HepG2 (cell line): ENCODE measurements around the gene COX4I1. TPM values are rescaled to one million over a fixed set of nuclear protein-coding genes. Genes with fewer than 3 reads are reported as not detected.
A peak's percentile ranks its signal among the peaks of the same experiment; 100 is the strongest.

Experiments
- ATAC-seq: fragments of 200-7000 bp; cut with Tn5 transposase; 3 replicates; pipeline ENCODE4 v1.9.1; 2020; ENCODE audit warnings: mild to moderate bottlenecking, moderate library complexity
- BruUV-seq: library from RNA; stranded (reverse); fragments of 400-500 nt; replicated peaks from 2 replicates; lab custom pipeline; 2021; lab: Mats Ljungman, UMichigan
- CTCF ChIA-PET: fragments of 300-600 bp; formaldehyde crosslinking; extraction: SDS; loops from one replicate; lab custom pipeline; 2021; ENCODE audit warnings: low total read pairs, inconsistent platforms, low intra/inter-chr PET ratio; lab: Yijun Ruan, JAX
- POLR2A ChIA-PET: fragments of 350-600 bp; sonication (Branson Sonifier 250); formaldehyde crosslinking; loops from one replicate; lab custom pipeline; 2020; ENCODE audit warnings: antibody characterized with exemption, inconsistent platforms; lab: Yijun Ruan, JAX
- DNase-seq: peaks from one replicate; pipeline ENCODE4 v3.0.0-alpha.2; 2015; ENCODE audit warnings: low spot score
- FAIRE-seq: peaks from 3 replicates; lab custom pipeline; 2011; peaks lifted over from hg19 to GRCh38; lab: Jason Lieb, UNC
- H2AFZ ChIP-seq: one replicate; pipeline ENCODE4 v1.6.1; 2011; ENCODE audit warnings: low read length, inconsistent platforms
- H3K27ac ChIP-seq: fragments of 300-600 bp; 3 replicates; pipeline ENCODE4 v1.8.0; 2011; ENCODE audit warnings: mixed run types, mild to moderate bottlenecking, mixed read lengths, low read length, inconsistent platforms; ENCODE audit not compliant: insufficient read depth; ENCODE audit errors: extremely low read length
- H3K27me3 ChIP-seq, 2 experiments: fragments of 200-600 bp in 1 of 2; 2 replicates in 1 of 2; 3 replicates in 1 of 2; pipeline versions ENCODE4 v1.6.0 to v1.8.0; 2011; ENCODE audit warnings: low read length in 2 of 2, mild to moderate bottlenecking in 2 of 2, moderate library complexity in 2 of 2, inconsistent platforms in 1 of 2; ENCODE audit not compliant: insufficient read depth in 2 of 2, control insufficient read depth in 1 of 2
- H3K36me3 ChIP-seq, 2 experiments: fragments of 200-600 bp in 1 of 2; replicated peaks in 1 of 2; 2 replicates in 1 of 2; 3 replicates in 1 of 2; pipeline versions ENCODE4 v1.5.1 to v1.8.0; 2011; ENCODE audit warnings: low read length in 2 of 2, inconsistent platforms in 1 of 2; ENCODE audit not compliant: insufficient read depth in 2 of 2, control insufficient read depth in 1 of 2
- H3K4me1 ChIP-seq: 2 replicates; pipeline ENCODE4 v1.5.1; 2012; ENCODE audit warnings: low read length, inconsistent platforms; ENCODE audit not compliant: insufficient read depth
- H3K4me2 ChIP-seq: 2 replicates; pipeline ENCODE4 v1.6.0; 2011; ENCODE audit warnings: low read depth, low read length, inconsistent platforms
- H3K4me3 ChIP-seq, 3 experiments: fragments of 200-600 bp in 1 of 3; sonication (generic), shearing (Covaris generic) in 1 of 3; replicated peaks in 1 of 3; 2 replicates each; pipeline ENCODE4 v1.5.1; 2011 to 2016; ENCODE audit warnings: low read length in 3 of 3, inconsistent platforms in 2 of 3, low read depth in 2 of 3, mild to moderate bottlenecking in 2 of 3, control low read depth in 1 of 3, mixed read lengths in 1 of 3; ENCODE audit not compliant: insufficient read depth in 1 of 3
- H3K79me2 ChIP-seq: one replicate; pipeline ENCODE4 v1.6.1; 2011; ENCODE audit warnings: low read length, inconsistent platforms; ENCODE audit not compliant: insufficient read depth
- H3K9ac ChIP-seq: 2 replicates; pipeline ENCODE4 v1.6.0; 2011; ENCODE audit warnings: mild to moderate bottlenecking, low read depth, low read length, inconsistent platforms; ENCODE audit not compliant: insufficient read depth
- H3K9me3 ChIP-seq: 2 replicates; pipeline ENCODE4 v1.5.1; 2012; ENCODE audit warnings: mild to moderate bottlenecking, low read length
- H4K20me1 ChIP-seq: 2 replicates; pipeline ENCODE4 v1.6.0; 2011; ENCODE audit warnings: inconsistent platforms, mild to moderate bottlenecking, low read length, moderate library complexity; ENCODE audit not compliant: insufficient read depth
- BCL3 ChIP-seq: sonication (generic); formaldehyde crosslinking; IDR thresholded peaks from 2 replicates; pipeline ENCODE4 v1.5.1; 2020; ENCODE audit warnings: mild to moderate bottlenecking, missing genetic modification reagents, moderate library complexity
- CENPX ChIP-seq: sonication (generic); formaldehyde crosslinking; IDR thresholded peaks from 2 replicates; pipeline ENCODE4 v1.9.0; 2021; ENCODE audit warnings: mild to moderate bottlenecking, missing genetic modification reagents, moderate library complexity
- DZIP1 ChIP-seq: sonication (generic); formaldehyde crosslinking; IDR thresholded peaks from 2 replicates; pipeline ENCODE4 v1.5.0; 2020; ENCODE audit warnings: mild to moderate bottlenecking, missing genetic modification reagents
- FOXA3 ChIP-seq: IDR thresholded peaks from 2 replicates; pipeline ENCODE4 v1.6.1; 2016; ENCODE audit warnings: missing genetic modification reagents, missing compliant biosample characterization
- FOXP1 ChIP-seq, 2 experiments: fragments of 450-650 bp in 1 of 2; IDR thresholded peaks; 2 replicates each; pipeline ENCODE4 v1.6.1; 2017 to 2018; ENCODE audit warnings: antibody characterized with exemption in 1 of 2
- MAFF ChIP-seq: IDR thresholded peaks from 2 replicates; pipeline ENCODE4 v1.6.1; 2011; ENCODE audit warnings: low read depth, low read length, improper control_type of control experiment
- NFIC ChIP-seq: IDR thresholded peaks from 2 replicates; pipeline ENCODE4 v1.6.1; 2012; ENCODE audit warnings: mild to moderate bottlenecking, low read length, inconsistent platforms
- NFRKB ChIP-seq: fragments of 450-650 bp; IDR thresholded peaks from 2 replicates; pipeline ENCODE4 v1.6.1; 2017
- POGZ ChIP-seq: sonication (generic); formaldehyde crosslinking; IDR thresholded peaks from 2 replicates; pipeline ENCODE4 v1.4.0; 2020; ENCODE audit warnings: mild to moderate bottlenecking, missing genetic modification reagents
- ZNF234 ChIP-seq: sonication (generic); formaldehyde crosslinking; conservative IDR thresholded peaks from 2 replicates; pipeline ENCODE4 v1.5.1; 2020; ENCODE audit warnings: mild to moderate bottlenecking, missing genetic modification reagents
- ZNF432 ChIP-seq: sonication (generic); formaldehyde crosslinking; IDR thresholded peaks from 2 replicates; pipeline ENCODE4 v1.5.0; 2020; ENCODE audit warnings: missing genetic modification reagents, mild to moderate bottlenecking, borderline replicate concordance
- ZNF549 ChIP-seq: sonication (generic); formaldehyde crosslinking; IDR thresholded peaks from 2 replicates; pipeline ENCODE4 v1.5.0; 2020; ENCODE audit warnings: missing genetic modification reagents
- ZNF550 ChIP-seq: sonication (generic); formaldehyde crosslinking; IDR thresholded peaks from 2 replicates; pipeline ENCODE4 v1.4.0; 2020; ENCODE audit warnings: mild to moderate bottlenecking, missing genetic modification reagents, borderline replicate concordance
- ZNF552 ChIP-seq: sonication (generic); formaldehyde crosslinking; IDR thresholded peaks from 2 replicates; pipeline ENCODE4 v1.9.0; 2022; ENCODE audit warnings: missing genetic modification reagents, mild to moderate bottlenecking, borderline replicate concordance
- ZNF670 ChIP-seq: sonication (generic); formaldehyde crosslinking; IDR thresholded peaks from 2 replicates; pipeline ENCODE4 v1.8.0; 2022; ENCODE audit warnings: mild to moderate bottlenecking, missing genetic modification reagents, borderline replicate concordance
- ZNF703 ChIP-seq: sonication (generic); formaldehyde crosslinking; IDR thresholded peaks from 2 replicates; pipeline ENCODE4 v1.5.1; 2020; ENCODE audit warnings: missing genetic modification reagents, mild to moderate bottlenecking, moderate library complexity, borderline replicate concordance
- ZNF776 ChIP-seq: sonication (generic); formaldehyde crosslinking; IDR thresholded peaks from 2 replicates; pipeline ENCODE4 v1.4.0; 2020; ENCODE audit warnings: mild to moderate bottlenecking, missing genetic modification reagents
- ZNF841 ChIP-seq: sonication (generic); formaldehyde crosslinking; IDR thresholded peaks from 2 replicates; pipeline ENCODE4 v1.8.1; 2023; ENCODE audit warnings: missing genetic modification reagents, borderline replicate concordance
- ZNF850 ChIP-seq: sonication (generic); formaldehyde crosslinking; conservative IDR thresholded peaks from 2 replicates; pipeline ENCODE4 v1.9.0; 2021; ENCODE audit warnings: mild to moderate bottlenecking, missing genetic modification reagents
- ZSCAN12 ChIP-seq: sonication (generic); formaldehyde crosslinking; IDR thresholded peaks from 2 replicates; pipeline ENCODE4 v1.9.0; 2021; ENCODE audit warnings: mild to moderate bottlenecking, missing genetic modification reagents
- WGBS: methylation state at CpG from one replicate; pipeline ENCODE4 v1.1.6; 2017; ENCODE audit warnings: low lambda C conversion rate; 5-methylcytosine and 5-hydroxymethylcytosine counted together
- in situ Hi-C: cut with HindIII; loops from 2 replicates; pipeline ENCODE4 v1.10.0; 2017; ENCODE audit warnings: low pct_unique_long_range_greater_than_20kb; ENCODE audit not compliant: extremely low pct_ligation_motif_present
- intact Hi-C: fragments of 100-400 bp; cut with micrococcal nuclease; formaldehyde crosslinking; loops from one replicate; pipeline ENCODE4 v1.10.0; 2022; ENCODE audit not compliant: unreplicated experiment
- polyA plus RNA-seq, 8 experiments: library from polyadenylated mRNA; depleted of rRNA in 3 of 8; stranded (reverse) in 7 of 8; unstranded in 1 of 8; fragments of >200 nt; fragmentation: Illumina TruSeq in 4 of 8; extraction: Trizol in 4 of 8; gene quantifications; 2 replicates each; pipeline versions ENCODE4 v1.2.1 to v1.2.3, GENCODE V29; 2011 to 2016; ENCODE audit warnings: low read depth in 4 of 8, missing spikeins in 1 of 8, mixed read lengths in 1 of 8; ENCODE audit not compliant: insufficient read depth in 1 of 8
- total RNA-seq, 5 experiments: library from RNA; depleted of rRNA; stranded (reverse); fragments of >200 nt; fragmentation: Illumina TruSeq; extraction: Trizol; gene quantifications; 2 replicates each; pipeline ENCODE4 v1.2.3, GENCODE V29; 2016; ENCODE audit warnings: low read depth in 1 of 5

Gene COX4I1
- total and polyA plus RNA-seq, 2 of the 13 experiments (the other 11 are each of a cell fraction or from before 2014, with no cell fraction given) = 658 to 902 TPM

GRCh38 chr16:85798283-85798776, 1.2 kb upstream of the COX4I1 start (continued):
- TF ChIP-seq POGZ (CRISPR knock-in tag) (no peak), ZNF850 (CRISPR knock-in tag) (no peak), ZNF776 (CRISPR knock-in tag) (0 out of 2 replicates have a peak, but pooled peaks have one; percentile 5), FOXA3 (CRISPR knock-in tag) (0 out of 2 replicates have a peak, but pooled peaks have one; percentile 6)
- TF ChIP-seq, all 625 proteins: peak for 68

GRCh38 chr16:85798901-85799496, 496 bp upstream of the COX4I1 start:
- ChIA-PET CTCF (no interaction called here), POLR2A (interaction anchor here (0.6 to 0.9 kb wide), 3 partner anchors 10 to 49 kb away, joined by 3 to 5 read pairs (median 3); no protein-coding TSS in a partner anchor)
- Histone ChIP-seq H3K4me1 (peaks cover 45% of the 10 kb centered on the region), H2AFZ (no peak overlapping the region), H3K27ac (peak overlapping the region; percentile 92), H3K9ac (peak overlapping the region; percentile 97), H3K9me3 (no peaks in the 10 kb centered on the region), H3K36me3 (peaks cover 31 to 60% of the 10 kb centered on the region in 2 experiments), H4K20me1 (peaks cover 24% of the 10 kb centered on the region), H3K27me3 (no peaks in the 10 kb centered on the region; a peak in 1 of 5 replicates), H3K79me2 (peaks cover 84% of the 10 kb centered on the region), H3K4me2 (peak overlapping the region; percentile 87), H3K4me3 (peak overlapping the region; percentile 85 to 100 (median 89))
- FAIRE-seq = no peak
- DNase-seq = no peak
- no TSS peak for BruUV-seq
- intact Hi-C loops (no loop called here), in situ Hi-C loops (no loop called here)
- under 1% methylated on average over 19 of the region's 51 CpGs for WGBS
- peak; percentile 64 for ATAC-seq
- TF ChIP-seq NFIC (no peak), ZNF550 (0 out of 2 replicates have a peak, but pooled peaks have one; percentile 11), ZNF703 (CRISPR knock-in tag) (peak; percentile 21; the same call in 1 of the 2 replicates), MAFF (no peak), BCL3 (CRISPR knock-in tag) (0 out of 2 replicates have a peak, but pooled peaks have one; percentile 76), ZNF234 (CRISPR knock-in tag) (peak; percentile 32; the same call in 1 of the 2 replicates), ZNF670 (CRISPR knock-in tag) (no peak), FOXP1 (IDR thresholded peaks at IDR 0.05) (no peak), FOXP1 (CRISPR knock-in tag; IDR thresholded peaks at IDR 0.05) (no peak), ZNF552 (CRISPR knock-in tag) (no peak), NFRKB (no peak), ZNF432 (CRISPR knock-in tag) (peak; percentile 75; the same call in 1 of the 2 replicates), ZNF841 (CRISPR knock-in tag) (no peak), ZSCAN12 (no peak), ZNF549 (CRISPR knock-in tag) (0 out of 2 replicates have a peak, but pooled peaks have one; percentile 23), DZIP1 (CRISPR knock-in tag) (0 out of 2 replicates have a peak, but pooled peaks have one; percentile 65), CENPX (CRISPR knock-in tag) (no peak)
